ENCODE data around the gene IGBP1. TPM values are rescaled to one million over a fixed set of nuclear protein-coding genes. Genes with fewer than 3 reads are reported as not detected.
"Not testable (repeated sequence)": the region's sequence is repeated elsewhere in the genome, so short reads cannot be mapped to it uniquely, and the experiment has no call there.

The IGBP1 gene
- total RNA-seq, 1 experiment from 2014 or later: 38.9 TPM

- TF ChIP-seq MYBL2 (CRISPR knock-in tag; IDR thresholded peaks at IDR 0.05) (no peak), ZBTB43 (CRISPR knock-in tag; IDR thresholded peaks at IDR 0.05) (no peak), GABPB1 (CRISPR knock-in tag; IDR thresholded peaks at IDR 0.05) (no peak), TEAD4 (CRISPR knock-in tag; IDR thresholded peaks at IDR 0.05) (no peak), ZMAT4 (CRISPR knock-in tag; IDR thresholded peaks at IDR 0.05) (no peak), MLX (CRISPR knock-in tag; IDR thresholded peaks at IDR 0.05) (no peak), FOXJ3 (CRISPR knock-in tag; IDR thresholded peaks at IDR 0.05; ENCODE audit: borderline replicate concordance) (no peak), ARID4B (CRISPR knock-in tag; IDR thresholded peaks at IDR 0.05; ENCODE audit: borderline replicate concordance) (no peak), JAZF1 (CRISPR knock-in tag; IDR thresholded peaks at IDR 0.05) (no peak), CBFB (CRISPR knock-in tag; IDR thresholded peaks at IDR 0.05; ENCODE audit: low read depth) (no peak), ESRRA (CRISPR knock-in tag; IDR thresholded peaks at IDR 0.05; ENCODE audit: borderline replicate concordance) (no peak), ETV6 (CRISPR knock-in tag; IDR thresholded peaks at IDR 0.05) (no peak), ZBTB21 (CRISPR knock-in tag; IDR thresholded peaks at IDR 0.05; ENCODE audit: borderline replicate concordance) (no peak)
- no peak overlapping the region for H3K27ac Mint-ChIP-seq
- H3K9me3 Mint-ChIP-seq: no peaks in the 10 kb centered on the region
- ATAC-seq (no peak), DNase-seq (ENCODE audit: low spot score) (no peak)
- POLR2A ChIA-PET: no interaction called here
- no peaks in the 10 kb centered on the region for H3K27me3 Mint-ChIP-seq (ENCODE audit: low read depth)
- CTCF ChIA-PET: interaction anchor here (1.2 kb wide), 1 partner anchor 71 kb away, joined by 3 read pairs; no protein-coding TSS in a partner anchor
- no peaks in the 10 kb centered on the region for H3K4me1 Mint-ChIP-seq
- no peaks in the 10 kb centered on the region for H3K36me3 Mint-ChIP-seq
- H3K4me3 Mint-ChIP-seq: no peak overlapping the region
These were observed 28.0 kb upstream of the IGBP1 start for GRCh38 chrX:70105229-70105628.

DNA sequence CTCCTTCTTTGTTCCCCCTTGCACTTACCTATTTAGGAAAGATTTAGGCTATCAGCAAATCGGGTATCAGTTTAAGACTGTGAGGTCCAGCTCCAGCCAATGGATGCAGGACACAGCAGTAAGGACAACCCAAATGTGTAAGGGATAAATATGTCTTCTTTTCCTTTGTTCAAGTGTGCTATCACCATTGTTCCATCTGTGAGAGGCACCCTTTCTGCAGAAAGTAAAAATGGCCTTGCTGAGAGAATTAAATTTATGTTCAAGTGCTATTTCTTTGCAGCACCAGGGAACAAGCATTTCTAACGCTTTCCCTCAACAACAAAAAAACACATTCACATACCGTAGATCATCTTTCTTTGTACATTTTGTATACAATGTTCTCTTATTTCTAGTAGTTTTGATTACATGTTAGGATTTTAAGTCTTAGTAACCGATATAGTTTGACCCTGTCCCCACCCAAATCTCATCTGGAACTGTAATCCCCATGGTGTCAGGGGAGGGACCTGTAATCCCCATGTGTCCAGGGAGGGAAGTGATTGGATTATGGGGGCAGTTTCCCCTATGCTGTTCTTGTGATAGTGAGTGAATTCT lies 21.7 kb upstream of the IGBP1 start:
- Mint-ChIP-seq H3K36me3 (peaks cover 24% of the 10 kb centered on the region), H3K9me3 (peaks cover 22% of the 10 kb centered on the region)
- H3K27ac Mint-ChIP-seq; CTCF ChIA-PET; ATAC-seq; DNase-seq (ENCODE audit: low spot score); POLR2A ChIA-PET; H3K27me3 Mint-ChIP-seq (ENCODE audit: low read depth); H3K4me3 Mint-ChIP-seq; H3K4me1 Mint-ChIP-seq: not testable (repeated sequence)

GRCh38 chrX:70117738-70118137 lies 15.5 kb upstream of the IGBP1 start:
- Mint-ChIP-seq H3K36me3 (peaks cover 14% of the 10 kb centered on the region), H3K4me3 (no peak overlapping the region), H3K27me3 (ENCODE audit: low read depth) (no peaks in the 10 kb centered on the region), H3K4me1 (peaks cover 5% of the 10 kb centered on the region), H3K27ac (no peak overlapping the region), H3K9me3 (peaks cover 26% of the 10 kb centered on the region)
- ChIA-PET CTCF (no interaction called here), POLR2A (no interaction called here)
- no peak for ATAC-seq
- no peak for DNase-seq (ENCODE audit: low spot score)
- TF ChIP-seq ZNF532 (CRISPR knock-in tag; IDR thresholded peaks at IDR 0.05; ENCODE audit: borderline replicate concordance) (no peak), USF1 (CRISPR knock-in tag; IDR thresholded peaks at IDR 0.05) (no peak), ZNF263 (CRISPR knock-in tag; IDR thresholded peaks at IDR 0.05; ENCODE audit: low read depth) (no peak), ZBTB21 (CRISPR knock-in tag; IDR thresholded peaks at IDR 0.05; ENCODE audit: borderline replicate concordance) (no peak), ZNF425 (CRISPR knock-in tag; conservative IDR thresholded peaks at IDR 0.05) (no peak), CREB1 (CRISPR knock-in tag; IDR thresholded peaks at IDR 0.05) (no peak)

Data from WTC11 (cell line).